K562 (cell line): ENCODE data around the gene ZFYVE21.

Experiments used
- FOXM1 ChIP-seq, 2 experiments: fragments of 450-650 bp in 1 of 2; sonication (generic) in 1 of 2; formaldehyde crosslinking in 1 of 2; IDR thresholded peaks; 2 replicates each; pipeline versions ENCODE4 v1.6.1 to v1.9.0; 2017 to 2022; ENCODE audit warnings: low read depth in 2 of 2, mild to moderate bottlenecking in 2 of 2, missing genetic modification reagents in 1 of 2, moderate library complexity in 1 of 2
- HBP1 ChIP-seq: fragments of 450-650 bp; formaldehyde crosslinking; IDR thresholded peaks from 2 replicates; pipeline ENCODE4 v1.4.0; 2022; ENCODE audit warnings: missing genetic modification characterization
- MYC ChIP-seq, 2 experiments: fragments of 250-450 bp in 1 of 2; sonication (Bioruptor Pico) in 1 of 2; IDR thresholded peaks; 2 replicates each; pipeline versions ENCODE4 v1.5.1 to v1.6.1; 2012 to 2021; ENCODE audit warnings: low read depth in 2 of 2, borderline replicate concordance in 1 of 2, improper control_type of control experiment in 1 of 2, low read length in 1 of 2, mild to moderate bottlenecking in 1 of 2, moderate library complexity in 1 of 2
- SMAD4 ChIP-seq: fragments of 250-450 bp; sonication (Bioruptor Pico); conservative IDR thresholded peaks from 2 replicates; pipeline ENCODE4 v1.8.0; 2021; ENCODE audit warnings: inconsistent platforms, mild to moderate bottlenecking, moderate library complexity
- ZFX ChIP-seq: sonication (generic); formaldehyde crosslinking; IDR thresholded peaks from 2 replicates; pipeline ENCODE4 v1.8.0; 2022; ENCODE audit warnings: mild to moderate bottlenecking, missing genetic modification reagents, moderate library complexity

- TF ChIP-seq FOXM1 (IDR thresholded peaks at IDR 0.05; ENCODE audit: low read depth) (no peak), FOXM1 (CRISPR knock-in tag; IDR thresholded peaks at IDR 0.05; ENCODE audit: low read depth) (no peak), SMAD4 (CRISPR knock-in tag) (no peak), ZFX (CRISPR knock-in tag) (no peak), MYC (IDR thresholded peaks at IDR 0.05; ENCODE audit: low read depth, low read length) (no peak), MYC (CRISPR knock-in tag; IDR thresholded peaks at IDR 0.05; ENCODE audit: borderline replicate concordance, low read depth) (no peak), HBP1 (CRISPR knock-in tag) (no peak)
Observed at GRCh38 chr14:103684871-103685270, 30.7 kb upstream of the ZFYVE21 start.
